Progenitor cell of endocrine pancreas (in vitro differentiated cells): ENCODE measurements around the gene CCDC63. TPM values are rescaled to one million over a fixed set of nuclear protein-coding genes. Genes with fewer than 3 reads are reported as not detected.

Experiments
- DNase-seq: peaks from one replicate; pipeline ENCODE4 v3.0.0; 2021; ENCODE audit warnings: low spot score; ENCODE audit not compliant: unreplicated experiment
- H3K27ac Mint-ChIP-seq: 2 replicates; pipeline ENCODE4 v1.8.0; 2021; ENCODE audit warnings: mild to moderate bottlenecking, moderate library complexity, mixed read lengths
- H3K27me3 Mint-ChIP-seq: 2 replicates; pipeline ENCODE4 v1.8.0; 2021; ENCODE audit warnings: mixed read lengths
- H3K36me3 Mint-ChIP-seq: 2 replicates; pipeline ENCODE4 v1.8.0; 2022; ENCODE audit warnings: mixed read lengths; ENCODE audit not compliant: insufficient read depth
- H3K4me1 Mint-ChIP-seq: 2 replicates; pipeline ENCODE4 v1.8.0; 2021; ENCODE audit warnings: low read depth, mixed read lengths
- H3K4me3 Mint-ChIP-seq: 2 replicates; pipeline ENCODE4 v1.8.0; 2021; ENCODE audit warnings: low read depth, mild to moderate bottlenecking, moderate library complexity, mixed read lengths
- H3K9me3 Mint-ChIP-seq: 2 replicates; pipeline ENCODE4 v1.8.0; 2021; ENCODE audit warnings: low read depth, mixed read lengths
- CTCF ChIP-seq: fragments of 200-600 bp; sonication (generic); IDR thresholded peaks from one replicate; pipeline ENCODE4 v1.5.0; 2021; ENCODE audit warnings: antibody characterized with exemption, mild to moderate bottlenecking; ENCODE audit not compliant: unreplicated experiment
- total RNA-seq: library from RNA; stranded (reverse); gene quantifications from 2 replicates; pipeline ENCODE4 v1.2.1, GENCODE V29; 2021

Gene CCDC63
- total RNA-seq, 1 donor from 2014 or later, result not detected

GRCh38 chr12:110917467-110917866, 70.7 kb downstream of the CCDC63 start:
- H3K27me3 Mint-ChIP-seq, result peaks cover 15% of the 10 kb centered on the region
- H3K4me3 Mint-ChIP-seq, result no peak overlapping the region
- H3K4me1 Mint-ChIP-seq, result peaks cover 7% of the 10 kb centered on the region
- no peaks in the 10 kb centered on the region for H3K36me3 Mint-ChIP-seq
- no peaks in the 10 kb centered on the region for H3K9me3 Mint-ChIP-seq
- H3K27ac Mint-ChIP-seq, result no peak overlapping the region
- DNase-seq, result no peak
- no peak for TF ChIP-seq CTCF

GRCh38 chr12:110917961-110918360, 71.2 kb downstream of the CCDC63 start:
- Mint-ChIP-seq H3K4me3 (no peak overlapping the region), H3K27me3 (peaks cover 15% of the 10 kb centered on the region)

GRCh38 chr12:110919720-110920119, 72.9 kb downstream of the CCDC63 start:
- peaks cover 7% of the 10 kb centered on the region for H3K4me1 Mint-ChIP-seq
- no peak overlapping the region for H3K4me3 Mint-ChIP-seq
- peaks cover 13% of the 10 kb centered on the region for H3K27me3 Mint-ChIP-seq

More at GRCh38 chr12:110917961-110918360, 71.2 kb downstream of the CCDC63 start:
- Mint-ChIP-seq H3K36me3 (no peaks in the 10 kb centered on the region), H3K9me3 (no peaks in the 10 kb centered on the region), H3K4me1 (peaks cover 7% of the 10 kb centered on the region), H3K27ac (no peak overlapping the region)
- no peak for TF ChIP-seq CTCF
- no peak for DNase-seq

GRCh38 chr12:110920324-110920910, 73.6 kb downstream of the CCDC63 start, which contains the start of gene MYL2:
Gene MYL2 (minus strand): TSS chr12:110920579. CDS start chr12:110920529, 50 bp downstream.
- TF ChIP-seq CTCF, result no peak
- Mint-ChIP-seq H3K4me3 (no peak within 1 kb of the TSS), H3K9me3 (no peaks in the 10 kb centered on the region), H3K36me3 (no peaks in the 10 kb centered on the region), H3K27ac (no peak within 1 kb of the TSS), H3K4me1 (peaks cover 7% of the 10 kb centered on the region), H3K27me3 (peaks cover 13% of the 10 kb centered on the region)
- no peak for DNase-seq

More at GRCh38 chr12:110919720-110920119, 72.9 kb downstream of the CCDC63 start:
- TF ChIP-seq CTCF, result no peak
- Mint-ChIP-seq H3K27ac (no peak overlapping the region), H3K9me3 (no peaks in the 10 kb centered on the region), H3K36me3 (no peaks in the 10 kb centered on the region)
- no peak for DNase-seq

- Mint-ChIP-seq H3K27ac (no peak overlapping the region), H3K9me3 (no peaks in the 10 kb centered on the region)
- no peak for TF ChIP-seq CTCF
Measured at GRCh38 chr12:110921262-110921661, 74.5 kb downstream of the CCDC63 start.

More at GRCh38 chr12:110921262-110921661, 74.5 kb downstream of the CCDC63 start:
- peaks cover 7% of the 10 kb centered on the region for H3K4me1 Mint-ChIP-seq
- H3K36me3 Mint-ChIP-seq, result no peaks in the 10 kb centered on the region
- no peak overlapping the region for H3K4me3 Mint-ChIP-seq
- peaks cover 13% of the 10 kb centered on the region for H3K27me3 Mint-ChIP-seq
- no peak for DNase-seq
